HUDEP-2 (cell line): ENCODE measurements around the gene TTC17.

Experiments used
- DNase-seq, 76 experiments: peaks; one replicate each; lab custom pipeline; 2025; ENCODE audit not compliant: unreplicated experiment in 76 of 76; lab: John Stamatoyannopoulos, UW

The TTC17 gene

GRCh38 chr11:43521471-43521870, 162.8 kb downstream of the TTC17 start:
- DNase-seq = no peak

GRCh38 chr11:43523632-43524031, 164.9 kb downstream of the TTC17 start:
- no peak for DNase-seq

GRCh38 chr11:43532041-43532440, 173.3 kb downstream of the TTC17 start:
- DNase-seq = no peak

GRCh38 chr11:43537833-43538615, 179.3 kb downstream of the TTC17 start:
- no peak for DNase-seq

GRCh38 chr11:43541993-43542392, 183.3 kb downstream of the TTC17 start:
- DNase-seq = no peak

- DNase-seq = no peak
These were observed 184.3 kb downstream of the TTC17 start for GRCh38 chr11:43542750-43543712.
